ENCODE measurements around the gene MYO18B.

Gene MYO18B

GRCh38 chr22:25935266-25936058, 193.5 kb downstream of the MYO18B start:
- DNase-seq (ENCODE audit: low read depth in 3 of 3, low spot score in 1 of 3), result no peak

DNA sequence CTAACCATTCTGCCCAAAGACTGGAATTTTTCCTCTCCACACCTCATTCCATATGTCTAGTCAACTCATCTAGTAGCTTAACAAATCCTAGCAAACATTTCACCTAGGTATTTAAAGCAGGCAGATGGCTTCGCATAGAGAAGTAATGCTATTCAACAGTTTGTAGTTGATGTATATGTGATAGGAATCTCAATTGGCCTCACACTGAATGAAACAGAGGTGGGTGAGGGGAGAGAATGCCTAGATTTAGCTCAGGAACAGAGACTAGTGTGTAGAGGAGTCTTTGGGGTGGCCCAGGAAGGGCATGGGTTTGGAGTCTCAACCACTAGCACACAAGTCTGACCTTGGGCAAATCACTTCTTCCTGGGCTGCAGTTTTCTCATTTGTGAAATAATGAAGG, 196.2 kb downstream of the MYO18B start:
- DNase-seq (ENCODE audit: low read depth in 3 of 3, low spot score in 1 of 3), result no peak

GRCh38 chr22:25939384-25939783, 197.4 kb downstream of the MYO18B start:
- no peak for DNase-seq (ENCODE audit: low read depth in 3 of 3, low spot score in 1 of 3)

GRCh38 chr22:25940479-25940878, 198.5 kb downstream of the MYO18B start:
- DNase-seq (ENCODE audit: low read depth in 3 of 3, low spot score in 1 of 3), result no peak

- DNase-seq (ENCODE audit: low read depth in 3 of 3, low spot score in 1 of 3), result no peak
Measured at GRCh38 chr22:25941365-25941960, 199.5 kb downstream of the MYO18B start.

DNA sequence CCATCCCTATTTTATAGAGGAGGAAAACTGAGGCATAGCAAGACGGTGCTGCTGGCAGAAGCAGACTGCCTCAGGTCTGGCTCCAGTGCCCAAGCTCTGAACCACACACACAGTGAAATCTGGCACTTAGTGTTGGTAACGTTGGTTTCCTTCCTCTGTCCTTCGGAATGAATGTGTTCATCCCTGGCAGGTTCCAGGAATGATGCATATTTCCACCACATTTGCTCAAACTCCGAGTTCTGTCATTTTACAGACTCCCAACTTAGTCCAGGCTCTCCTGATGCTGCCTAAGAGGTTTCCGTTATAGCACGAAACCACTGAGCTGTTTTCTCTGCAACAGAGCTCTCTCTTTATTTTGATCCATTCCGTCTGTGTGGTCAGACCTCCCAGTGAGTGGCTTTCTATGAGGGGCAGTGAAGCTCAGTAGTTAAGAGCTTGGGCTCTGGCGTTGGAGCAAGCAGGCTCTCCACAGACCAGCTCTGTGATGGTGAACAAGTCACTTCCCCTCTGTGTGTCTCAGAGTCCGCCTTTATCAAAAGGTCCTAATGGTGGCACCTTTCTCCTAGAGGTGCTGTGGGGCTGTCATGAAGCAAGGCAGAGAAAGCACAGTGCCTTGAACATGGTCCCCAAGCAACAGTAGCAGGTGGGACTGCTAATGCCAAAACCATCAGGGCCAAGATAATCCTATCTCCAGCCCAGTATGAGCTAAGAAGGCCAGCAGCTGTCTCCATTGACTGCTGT, 200.3 kb downstream of the MYO18B start:
- no peak for DNase-seq (ENCODE audit: low read depth in 3 of 3, low spot score in 1 of 3)

GRCh38 chr22:25942856-25943411, 200.9 kb downstream of the MYO18B start:
- no peak for DNase-seq (ENCODE audit: low read depth in 3 of 3, low spot score in 1 of 3)

DNA sequence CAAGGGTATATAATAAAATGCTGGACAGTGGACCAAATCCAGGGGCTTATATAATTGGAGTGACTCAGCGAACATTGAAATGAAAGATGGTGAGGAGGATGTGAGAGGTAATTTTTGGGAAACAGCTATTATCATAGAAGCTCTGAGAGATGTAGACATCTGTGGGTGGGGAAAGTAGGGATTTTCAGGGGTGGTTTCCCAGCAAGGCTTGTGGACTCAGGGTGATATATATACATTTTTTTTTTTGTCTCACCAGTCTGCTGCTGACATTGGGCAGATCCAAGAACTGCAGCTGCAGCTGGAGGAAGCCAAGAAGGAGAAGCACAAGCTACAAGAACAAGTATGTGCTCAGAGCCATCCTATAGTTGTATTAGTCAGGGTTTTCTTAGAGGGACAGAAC, 208.1 kb downstream of the MYO18B start:
- DNase-seq (ENCODE audit: low read depth in 3 of 3, low spot score in 1 of 3), result no peak

DNA sequence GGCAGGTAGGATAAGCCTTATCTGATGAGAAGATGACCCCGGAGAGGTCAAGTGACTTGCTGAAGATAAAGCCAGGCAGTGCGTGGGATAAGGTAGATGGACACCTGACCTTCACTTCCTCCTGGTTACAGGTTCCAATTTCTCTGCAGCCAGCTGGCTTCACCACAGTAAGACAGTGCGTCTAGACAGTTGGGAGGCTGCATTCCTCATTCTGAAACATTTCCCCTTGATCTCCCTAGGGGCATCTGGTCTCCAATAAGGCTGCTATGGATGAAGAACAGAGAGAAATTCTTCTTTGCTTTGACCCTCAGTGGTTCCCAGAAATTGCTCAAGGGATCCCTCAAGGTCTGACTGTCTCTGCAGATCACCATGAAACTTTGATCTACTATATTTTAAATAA, 211.3 kb downstream of the MYO18B start:
- DNase-seq (ENCODE audit: low read depth in 3 of 3, low spot score in 1 of 3), result no peak

- DNase-seq (ENCODE audit: low read depth in 3 of 3, low spot score in 1 of 3), result no peak
Measured at GRCh38 chr22:25953919-25954318, 211.9 kb downstream of the MYO18B start.

GRCh38 chr22:25955323-25955722, 213.3 kb downstream of the MYO18B start:
- no peak for DNase-seq (ENCODE audit: low read depth in 3 of 3, low spot score in 1 of 3)

DNA sequence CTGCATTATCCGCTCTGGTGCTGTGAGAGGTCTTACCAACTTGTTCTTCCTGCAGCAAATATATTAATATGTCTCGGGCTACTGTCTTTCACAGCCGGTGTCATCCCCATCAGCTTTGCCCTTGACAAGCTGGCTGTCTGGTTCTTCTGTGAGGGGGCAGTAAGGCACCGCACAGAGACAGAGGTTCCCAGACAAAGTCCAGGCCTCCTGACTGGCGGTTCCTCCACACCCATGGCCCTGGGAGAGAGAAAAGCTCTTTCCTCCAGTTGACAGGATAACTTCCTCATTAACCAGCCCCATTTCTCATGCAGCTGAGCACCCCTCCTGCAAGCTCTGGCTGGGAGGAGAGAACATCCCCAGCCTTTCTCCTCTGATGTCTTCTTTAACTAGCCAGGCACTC, 214.8 kb downstream of the MYO18B start:
- DNase-seq (ENCODE audit: low read depth in 3 of 3, low spot score in 1 of 3), result no peak

DNA sequence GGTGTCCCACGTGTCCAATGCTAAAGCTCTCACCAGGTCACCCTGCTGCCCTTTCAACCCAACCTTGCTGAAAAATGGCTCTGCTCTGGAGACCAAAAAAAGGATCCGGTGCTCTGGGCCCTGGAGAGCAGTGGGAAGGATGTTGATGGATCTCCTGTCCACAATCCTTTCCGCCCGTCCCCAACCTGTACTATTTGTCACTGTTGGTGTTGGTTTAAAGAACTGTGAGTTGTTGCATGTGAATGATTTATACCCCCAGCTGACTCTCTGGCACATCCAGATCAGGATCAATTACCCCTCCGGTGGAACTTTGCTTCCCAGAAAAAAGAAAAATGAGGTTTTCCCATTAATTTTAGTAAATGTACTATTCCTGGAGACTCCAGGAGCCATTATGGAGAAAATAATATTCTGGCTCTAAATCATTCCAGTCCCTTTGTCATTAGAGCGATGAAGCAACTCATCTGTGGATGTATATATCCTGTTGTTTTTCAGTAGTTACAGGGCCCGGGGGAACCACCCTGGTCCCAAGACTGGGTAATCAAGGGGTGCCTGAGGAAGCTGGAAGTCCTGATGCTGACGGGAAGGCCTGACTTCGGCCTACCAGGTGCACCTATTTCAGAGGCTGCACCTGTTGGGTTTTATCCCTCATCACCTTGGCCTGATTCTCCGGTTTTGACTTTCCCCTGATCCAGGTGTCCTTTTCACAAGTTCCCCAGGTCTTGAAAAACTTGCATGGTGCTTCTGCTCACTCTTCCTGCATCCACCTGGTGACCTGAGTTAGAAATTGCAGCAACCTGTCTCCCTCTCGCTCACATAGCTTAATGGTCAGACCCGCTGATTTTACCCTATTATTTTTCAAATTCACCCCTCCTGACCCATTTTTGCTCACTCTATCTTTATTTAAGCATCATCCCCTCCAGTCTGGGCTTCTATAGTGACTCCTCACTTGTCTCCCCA, 218.1 kb downstream of the MYO18B start:
- DNase-seq (ENCODE audit: low read depth in 3 of 3, low spot score in 1 of 3), result no peak

GRCh38 chr22:25961699-25962098, 219.7 kb downstream of the MYO18B start:
- no peak for DNase-seq (ENCODE audit: low read depth in 3 of 3, low spot score in 1 of 3)

GRCh38 chr22:25962711-25963110, 220.7 kb downstream of the MYO18B start:
- no peak for DNase-seq (ENCODE audit: low read depth in 3 of 3, low spot score in 1 of 3)

DNA sequence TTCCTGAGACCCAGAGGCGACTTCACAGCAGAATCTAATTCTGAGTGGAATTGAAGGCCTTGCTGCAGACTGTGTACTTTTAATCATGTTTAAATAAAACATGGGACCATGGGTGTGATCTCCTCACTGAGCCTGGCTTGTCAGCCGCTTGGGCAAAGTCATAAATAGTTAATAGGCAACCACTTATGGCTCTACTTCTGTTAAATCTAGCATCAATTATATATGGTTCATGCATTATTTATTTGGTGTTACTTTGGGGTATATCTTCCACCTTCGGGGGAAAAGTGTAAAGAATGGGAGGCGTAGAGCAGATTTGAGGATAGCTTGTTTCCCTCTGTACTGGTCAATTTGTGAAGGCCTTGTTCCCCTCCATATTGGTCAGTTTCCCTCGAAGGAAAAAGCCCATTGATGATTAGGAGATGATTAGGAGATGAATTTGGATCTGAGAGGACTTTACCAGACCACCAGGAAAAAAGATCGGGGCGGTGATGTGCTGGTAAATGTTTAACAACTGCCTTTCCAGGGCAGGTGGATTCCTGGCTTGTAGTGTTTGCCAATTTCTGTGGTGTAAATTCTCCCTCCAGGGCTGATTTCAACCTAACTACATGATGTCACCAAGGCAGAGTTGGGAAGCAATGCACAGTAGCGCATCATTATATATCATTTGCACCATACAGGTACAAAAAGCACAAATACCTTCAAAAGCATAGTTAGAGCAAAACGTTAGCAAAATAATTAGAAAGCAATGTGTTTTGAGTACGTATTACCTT, 223.2 kb downstream of the MYO18B start:
- DNase-seq (ENCODE audit: low read depth in 3 of 3, low spot score in 1 of 3), result no peak

DNA sequence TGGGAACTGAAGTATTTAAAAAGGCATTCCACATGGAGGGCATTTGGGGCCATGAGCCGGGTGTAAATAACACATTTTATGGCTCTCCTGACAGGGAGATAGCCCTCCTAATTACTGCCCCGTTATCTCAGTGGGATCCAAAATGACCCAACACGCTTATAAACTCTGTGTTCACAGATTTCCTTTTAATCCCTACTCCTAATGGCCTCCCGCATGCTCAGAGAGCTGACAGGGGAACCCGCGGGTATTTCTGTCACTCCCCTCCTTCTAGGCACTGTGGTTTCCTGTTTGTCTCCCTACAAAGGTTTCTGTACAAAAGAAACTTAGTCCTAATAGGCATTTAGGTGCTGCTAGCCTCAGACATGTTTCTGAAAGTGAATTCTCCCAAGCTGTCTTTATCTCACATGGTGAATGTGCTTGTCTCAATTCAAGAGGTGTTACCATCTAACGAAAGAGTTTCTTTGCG, 224.5 kb downstream of the MYO18B start:
- no peak for DNase-seq (ENCODE audit: low read depth in 3 of 3, low spot score in 1 of 3)

- no peak for DNase-seq (ENCODE audit: low read depth in 3 of 3, low spot score in 1 of 3)
Measured at GRCh38 chr22:25969286-25969685, 227.3 kb downstream of the MYO18B start.

DNA sequence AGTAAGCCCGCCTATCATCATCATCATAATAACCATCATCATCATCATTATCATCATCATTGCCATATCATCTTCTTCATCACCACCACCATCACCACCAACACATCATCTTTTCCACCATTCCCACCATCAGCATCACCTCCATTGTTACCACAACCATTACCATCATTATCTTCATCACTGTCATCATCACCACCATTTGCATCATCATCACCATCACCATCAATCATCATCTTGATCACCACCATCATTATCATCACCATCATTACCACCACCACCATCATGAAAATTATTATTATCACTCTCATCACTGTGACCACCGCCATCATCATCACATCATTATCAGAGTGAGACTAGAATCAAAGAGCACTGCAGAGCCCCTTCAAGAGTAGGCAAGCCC, 227.9 kb downstream of the MYO18B start:
- DNase-seq (ENCODE audit: low read depth in 3 of 3, low spot score in 1 of 3), result no peak

GRCh38 chr22:25970374-25970911, 228.5 kb downstream of the MYO18B start:
- DNase-seq (ENCODE audit: low read depth in 3 of 3, low spot score in 1 of 3), result no peak

All from stimulated activated CD4-positive, alpha-beta T cell treated with anti-CD3 and anti-CD28 coated beads, TNF-alpha, amount 100 ng/mL, for 1 hour (primary cell).